ENCODE data around the gene MCF2L.
"Not testable (repeated sequence)": the region's sequence is repeated elsewhere in the genome, so short reads cannot be mapped to it uniquely, and the experiment has no call there.

The MCF2L gene

DNA sequence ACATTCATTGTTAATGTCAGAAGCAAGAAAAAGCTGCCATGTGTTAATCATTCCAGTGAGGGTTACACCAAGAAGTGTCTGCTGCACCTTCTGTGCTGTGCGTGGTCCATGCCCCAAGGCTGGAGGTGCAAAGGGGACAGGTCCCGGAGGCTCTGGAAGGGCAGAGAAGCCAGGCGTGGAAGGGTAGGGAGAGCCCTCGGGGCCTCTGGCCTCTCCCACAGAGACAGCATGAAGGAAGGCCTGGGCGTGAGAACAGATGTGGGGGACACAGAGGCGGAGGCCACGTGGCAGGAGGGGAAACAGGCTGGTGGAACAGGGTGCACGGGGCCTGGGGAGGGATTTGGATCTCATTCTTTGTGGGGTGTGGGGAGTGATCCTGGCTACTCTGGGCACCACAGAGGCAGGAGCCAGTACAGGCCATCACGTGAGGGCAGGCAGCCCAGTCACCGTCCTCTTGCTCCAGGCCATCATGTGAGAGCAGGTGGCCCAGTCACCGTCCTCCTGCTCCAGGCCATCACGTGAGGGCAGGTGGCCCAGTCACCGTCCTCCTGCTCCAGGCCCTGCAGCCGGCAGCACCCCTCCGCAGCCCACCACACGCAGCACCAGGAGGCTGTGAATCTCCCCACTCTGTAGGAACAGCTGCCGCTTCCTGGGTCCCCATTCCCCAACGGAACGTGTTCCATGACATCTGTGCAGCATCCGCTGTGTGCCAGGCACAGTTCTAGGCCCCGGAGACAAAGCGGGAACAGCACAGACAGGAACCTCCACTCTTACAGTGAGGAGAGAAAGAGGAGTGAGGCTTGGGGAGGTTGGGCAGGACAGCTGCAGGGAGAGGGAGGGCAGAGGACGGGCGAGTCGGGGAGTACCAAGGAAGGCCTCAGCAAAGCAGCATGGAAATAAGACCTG, 126.4 kb downstream of the MCF2L start:
- TF ChIP-seq, protein P1, sequence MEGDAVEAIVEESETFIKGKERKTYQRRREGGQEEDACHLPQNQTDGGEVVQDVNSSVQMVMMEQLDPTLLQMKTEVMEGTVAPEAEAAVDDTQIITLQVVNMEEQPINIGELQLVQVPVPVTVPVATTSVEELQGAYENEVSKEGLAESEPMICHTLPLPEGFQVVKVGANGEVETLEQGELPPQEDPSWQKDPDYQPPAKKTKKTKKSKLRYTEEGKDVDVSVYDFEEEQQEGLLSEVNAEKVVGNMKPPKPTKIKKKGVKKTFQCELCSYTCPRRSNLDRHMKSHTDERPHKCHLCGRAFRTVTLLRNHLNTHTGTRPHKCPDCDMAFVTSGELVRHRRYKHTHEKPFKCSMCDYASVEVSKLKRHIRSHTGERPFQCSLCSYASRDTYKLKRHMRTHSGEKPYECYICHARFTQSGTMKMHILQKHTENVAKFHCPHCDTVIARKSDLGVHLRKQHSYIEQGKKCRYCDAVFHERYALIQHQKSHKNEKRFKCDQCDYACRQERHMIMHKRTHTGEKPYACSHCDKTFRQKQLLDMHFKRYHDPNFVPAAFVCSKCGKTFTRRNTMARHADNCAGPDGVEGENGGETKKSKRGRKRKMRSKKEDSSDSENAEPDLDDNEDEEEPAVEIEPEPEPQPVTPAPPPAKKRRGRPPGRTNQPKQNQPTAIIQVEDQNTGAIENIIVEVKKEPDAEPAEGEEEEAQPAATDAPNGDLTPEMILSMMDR (IDR thresholded peaks at IDR 0.05; ENCODE audit: low read depth, low read length, missing control alignments): no peak

DNA sequence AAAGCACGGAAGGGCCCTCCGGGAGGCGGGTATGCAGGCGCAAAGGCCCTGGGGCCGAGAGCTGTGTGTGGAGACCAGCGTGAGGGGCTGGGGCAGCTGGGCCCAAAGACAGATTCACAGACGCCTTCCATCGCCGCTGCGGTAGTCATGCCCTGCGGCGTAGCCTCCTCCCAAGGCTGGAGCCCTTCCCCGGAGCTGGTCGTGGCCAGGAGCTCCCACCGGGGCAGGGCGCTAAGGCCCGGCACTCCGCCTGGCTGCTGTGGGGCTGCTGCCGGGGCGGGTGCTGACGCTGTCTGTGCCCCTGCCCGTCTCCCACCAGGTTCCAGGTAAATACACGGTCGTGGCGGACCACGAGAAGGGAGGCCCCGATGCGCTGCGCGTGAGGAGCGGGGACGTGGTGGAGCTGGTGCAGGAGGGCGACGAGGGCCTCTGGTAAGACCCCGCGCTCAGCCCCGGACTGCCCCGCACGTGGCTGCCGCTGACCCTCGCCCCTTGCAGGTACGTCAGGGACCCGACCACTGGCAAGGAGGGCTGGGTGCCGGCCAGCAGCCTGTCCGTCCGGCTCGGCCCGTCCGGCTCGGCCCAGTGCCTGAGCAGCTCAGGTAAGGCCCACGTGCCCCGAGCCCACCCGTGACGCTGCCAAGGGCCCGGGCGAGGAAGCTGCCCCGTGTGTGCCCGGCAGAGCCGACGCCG, 127.2 kb downstream of the MCF2L start:
- DNase-seq (ENCODE audit: low read depth): no peak
- in situ Hi-C loops (cut with HindIII; ENCODE audit: low sequenced_read_pairs): no loop called here
- TF ChIP-seq, protein P1 (IDR thresholded peaks at IDR 0.05; ENCODE audit: low read depth, low read length, missing control alignments): no peak
- H3K4me3 ChIP-seq (ENCODE audit: low read depth, low read length): no peak overlapping the region

More for the DNA sequence above, 126.4 kb downstream of the MCF2L start:
- in situ Hi-C loops (cut with HindIII; ENCODE audit: low sequenced_read_pairs): no loop called here
- DNase-seq (ENCODE audit: low read depth): no peak
- no peak overlapping the region for H3K4me3 ChIP-seq (ENCODE audit: low read depth, low read length)

DNA sequence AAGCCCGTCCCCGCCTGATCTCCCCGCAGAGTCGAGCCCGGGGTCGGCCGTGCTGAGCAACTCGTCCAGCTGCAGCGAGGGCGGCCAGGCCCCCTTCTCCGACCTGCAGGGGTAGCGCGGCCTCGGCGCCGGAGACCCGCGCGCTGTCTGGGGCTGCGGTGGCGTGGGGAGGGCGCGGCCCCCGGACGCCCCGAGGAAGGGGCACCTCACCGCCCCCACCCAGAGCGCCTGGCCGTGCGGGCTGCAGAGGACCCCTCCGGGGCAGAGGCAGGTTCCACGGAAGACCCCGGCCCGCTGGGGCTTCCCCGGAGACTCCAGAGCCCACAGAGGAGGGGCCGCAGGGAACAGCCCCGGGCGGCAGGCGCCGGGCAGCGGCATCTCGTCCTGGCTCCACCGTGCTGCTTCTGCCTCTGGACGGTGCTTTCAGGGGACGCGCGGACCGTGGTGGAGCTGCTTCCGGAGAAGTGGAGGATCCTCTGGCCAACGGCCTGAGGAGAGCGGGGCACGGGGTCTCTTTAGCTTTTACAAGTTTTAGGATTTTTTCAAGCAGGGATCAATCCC, 127.8 kb downstream of the MCF2L start:
- no peak overlapping the region for H3K4me3 ChIP-seq (ENCODE audit: low read depth, low read length)
- TF ChIP-seq, protein P1 (IDR thresholded peaks at IDR 0.05; ENCODE audit: low read depth, low read length, missing control alignments): no peak
- in situ Hi-C loops (cut with HindIII; ENCODE audit: low sequenced_read_pairs): no loop called here
- no peak for DNase-seq (ENCODE audit: low read depth)

DNA sequence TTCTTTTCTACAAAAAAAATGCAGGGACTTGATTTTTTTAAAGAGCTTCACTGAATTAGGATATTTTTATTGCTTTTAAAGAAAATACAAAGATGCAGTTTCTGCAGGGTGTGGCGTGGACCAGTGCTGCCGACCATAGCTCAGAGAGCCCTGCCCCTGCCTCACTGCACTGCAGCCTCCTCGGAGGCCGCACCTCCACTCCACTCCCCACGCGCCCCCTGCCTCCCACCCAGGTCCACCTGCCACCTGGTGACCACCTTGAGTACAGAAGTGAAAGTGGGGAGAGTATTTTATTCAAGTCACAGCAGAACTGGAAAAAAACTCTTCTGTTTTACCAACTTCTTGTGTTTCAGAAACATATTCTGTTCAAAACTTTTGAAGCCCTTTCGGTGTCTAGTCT, 128.6 kb downstream of the MCF2L start:
- TF ChIP-seq, protein P1 (IDR thresholded peaks at IDR 0.05; ENCODE audit: low read depth, low read length, missing control alignments): no peak
- no peak for DNase-seq (ENCODE audit: low read depth)
- in situ Hi-C loops (cut with HindIII; ENCODE audit: low sequenced_read_pairs): no loop called here
- H3K4me3 ChIP-seq (ENCODE audit: low read depth, low read length): no peak overlapping the region

DNA sequence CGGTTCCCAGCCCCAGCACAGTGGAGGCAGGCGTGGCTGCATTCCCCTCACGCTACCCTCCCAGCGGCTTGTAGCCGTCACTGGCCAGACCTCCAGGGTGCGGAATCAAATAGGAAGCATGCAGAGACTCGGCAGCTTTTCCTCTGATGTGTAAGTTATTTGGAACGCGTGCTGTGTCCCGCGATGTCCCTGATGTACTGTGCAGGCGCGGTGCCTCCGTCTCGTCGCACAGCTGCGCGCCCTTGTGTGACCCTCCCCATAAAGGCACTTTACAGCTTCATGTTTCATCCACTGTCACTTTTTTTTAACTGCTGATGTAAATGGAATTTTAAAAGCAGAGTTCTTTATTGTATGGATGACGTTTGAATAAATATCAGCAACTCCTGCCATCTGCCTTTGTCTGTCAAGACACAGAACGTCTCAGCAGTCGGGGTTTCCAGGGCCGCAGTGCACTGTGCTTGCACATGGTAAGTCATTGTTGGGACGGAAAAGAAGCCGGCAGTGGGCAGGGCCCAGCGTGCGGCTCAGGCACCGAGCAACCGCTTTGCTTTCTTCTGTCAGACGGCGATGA, 129.2 kb downstream of the MCF2L start:
- no peak overlapping the region for H3K4me3 ChIP-seq (ENCODE audit: low read depth, low read length)
- in situ Hi-C loops (cut with HindIII; ENCODE audit: low sequenced_read_pairs): no loop called here
- no peak for DNase-seq (ENCODE audit: low read depth)

DNA sequence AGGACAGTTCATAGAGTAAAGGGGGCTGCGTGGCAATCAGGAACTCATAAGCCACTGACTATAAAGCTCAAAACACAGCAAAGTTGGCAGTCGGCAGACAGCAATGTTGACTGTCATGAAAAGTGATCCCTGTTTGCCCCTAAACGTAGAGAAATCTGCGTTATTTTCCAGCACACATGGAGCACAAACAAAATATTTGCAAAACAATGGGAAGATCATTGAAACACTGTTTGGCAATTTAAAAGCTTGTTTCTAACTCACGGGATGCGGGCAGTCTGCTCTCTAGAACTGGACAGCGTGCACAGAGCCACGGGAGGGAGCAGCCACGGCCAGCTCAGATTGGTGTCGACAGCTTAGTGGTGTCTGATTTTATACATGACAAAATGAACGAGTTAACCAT, 130.1 kb downstream of the MCF2L start:
- no peak for DNase-seq (ENCODE audit: low read depth)
- in situ Hi-C loops (cut with HindIII; ENCODE audit: low sequenced_read_pairs): no loop called here
- H3K4me3 ChIP-seq (ENCODE audit: low read depth, low read length): no peak overlapping the region
- TF ChIP-seq, protein P1 (IDR thresholded peaks at IDR 0.05; ENCODE audit: low read depth, low read length, missing control alignments): no peak

More for the DNA sequence above, 129.2 kb downstream of the MCF2L start:
- TF ChIP-seq, protein P1 (IDR thresholded peaks at IDR 0.05; ENCODE audit: low read depth, low read length, missing control alignments): peak; percentile 1

DNA sequence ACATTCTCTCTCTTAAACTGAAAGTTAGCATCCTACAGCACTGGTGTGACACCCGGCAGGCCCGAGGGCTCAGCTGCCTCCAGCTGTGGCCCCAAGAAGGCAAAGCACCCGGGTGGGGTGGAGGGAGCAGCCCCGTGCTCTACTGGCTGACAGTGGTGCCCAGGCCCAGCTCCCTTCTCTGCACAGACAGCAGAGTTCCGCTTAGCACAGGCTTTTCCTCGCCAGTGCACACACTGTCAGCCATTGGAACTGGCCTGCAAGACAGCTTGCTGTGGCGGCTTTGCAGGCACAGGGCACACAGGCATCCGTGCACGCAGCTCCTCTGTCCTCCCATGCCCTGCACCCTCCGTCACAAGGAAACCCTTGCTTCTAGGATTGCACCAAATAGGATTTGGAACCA, 133.3 kb downstream of the MCF2L start:
- in situ Hi-C loops (cut with HindIII; ENCODE audit: low sequenced_read_pairs); DNase-seq (ENCODE audit: low read depth); H3K4me3 ChIP-seq (ENCODE audit: low read depth, low read length): not testable (repeated sequence)

All from astrocyte of the cerebellum (primary cell).